Mucosa of gallbladder (tissue), 1 donor: Measurements from ENCODE around the gene ABHD13. TPM values are rescaled to one million over a fixed set of nuclear protein-coding genes. Genes with fewer than 3 reads are reported as not detected.
A peak's percentile ranks its signal among the peaks of the same experiment; 100 is the strongest.
"Not testable (repeated sequence)": the region's sequence is repeated elsewhere in the genome, so short reads cannot be mapped to it uniquely, and the experiment has no call there.

Experiments
- DNase-seq: peaks from one replicate; pipeline ENCODE4 v3.0.0-alpha.2; 2020; ENCODE audit warnings: low spot score
- total RNA-seq: library from RNA; stranded (reverse); gene quantifications from one replicate; pipeline ENCODE4 v1.2.1, GENCODE V29; 2021
- donor health status: DM: no; HTN: no; CAD: no.

The ABHD13 gene
- 8.7 TPM for total RNA-seq

DNA sequence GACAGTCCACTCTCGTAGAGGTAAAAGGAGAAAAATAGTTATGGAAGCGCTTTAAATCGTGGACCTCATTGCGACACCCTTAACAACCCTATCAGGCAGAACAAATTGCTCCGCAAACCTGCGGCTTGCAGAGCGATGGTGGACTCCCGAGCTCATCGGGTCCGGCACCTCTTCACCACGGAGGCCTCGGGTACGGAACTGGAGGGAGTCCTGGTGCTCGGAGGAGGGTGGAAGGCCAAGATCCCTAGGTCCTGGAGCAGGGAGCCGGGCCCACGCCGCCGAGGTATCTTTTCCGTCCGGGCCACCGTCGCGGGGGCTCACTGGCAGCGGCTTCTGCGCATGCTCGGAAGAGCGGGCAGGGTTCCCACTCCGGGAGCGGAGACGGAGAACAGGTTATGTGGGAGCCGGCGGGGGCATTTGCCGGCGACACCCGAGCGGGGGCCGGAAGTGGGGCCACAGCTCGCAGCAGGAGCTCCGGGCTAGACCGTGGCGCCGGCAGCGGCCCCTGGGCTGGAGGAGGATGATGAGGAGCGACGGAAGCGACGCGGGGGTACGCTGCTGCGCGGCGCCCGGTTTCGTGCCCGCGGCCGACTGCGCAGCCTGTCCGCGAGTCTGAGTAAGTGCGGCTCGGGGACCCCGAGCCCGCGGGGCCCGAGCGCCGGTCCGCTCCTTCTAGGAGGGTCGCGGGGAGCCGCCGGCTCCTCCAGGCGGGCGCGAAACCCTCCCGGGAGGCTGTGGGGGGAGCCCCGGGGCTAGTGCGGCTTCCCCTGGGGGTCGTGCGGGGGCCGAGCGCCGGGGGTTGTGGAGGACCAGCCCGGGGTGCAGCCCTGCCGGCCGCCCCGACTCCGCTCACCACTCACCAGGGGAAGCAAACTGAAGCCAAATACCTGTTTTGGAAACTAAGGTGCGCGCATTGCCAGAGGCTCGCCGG, at the start of gene ABHD13:
ABHD13 (plus strand) TSS at position 349 of the 931 bp plus-strand sequence. CDS start 10,827 bp downstream, outside the sequence.
- DNase-seq = peak; percentile 90

DNA sequence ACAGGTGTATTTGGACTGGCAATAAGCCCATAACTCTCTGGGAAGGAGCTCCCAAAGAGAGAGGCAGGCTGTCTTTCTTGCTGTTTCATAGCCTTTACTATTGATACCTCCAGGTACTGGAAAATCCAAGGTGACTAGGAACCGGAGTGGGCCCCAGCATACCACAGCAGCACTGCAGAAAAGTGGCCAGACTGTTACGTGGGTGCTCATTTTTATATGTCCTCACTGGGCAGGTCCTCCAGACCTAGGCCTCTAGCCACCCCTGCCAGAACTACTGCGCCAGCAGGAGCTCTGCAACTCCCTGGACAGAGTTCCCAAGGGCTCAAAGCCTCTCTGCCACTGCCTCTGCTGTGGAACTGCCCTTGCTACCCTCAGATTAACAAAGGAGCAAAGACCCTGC, 49.3 kb upstream of the ABHD13 start:
- no peak for DNase-seq

DNA sequence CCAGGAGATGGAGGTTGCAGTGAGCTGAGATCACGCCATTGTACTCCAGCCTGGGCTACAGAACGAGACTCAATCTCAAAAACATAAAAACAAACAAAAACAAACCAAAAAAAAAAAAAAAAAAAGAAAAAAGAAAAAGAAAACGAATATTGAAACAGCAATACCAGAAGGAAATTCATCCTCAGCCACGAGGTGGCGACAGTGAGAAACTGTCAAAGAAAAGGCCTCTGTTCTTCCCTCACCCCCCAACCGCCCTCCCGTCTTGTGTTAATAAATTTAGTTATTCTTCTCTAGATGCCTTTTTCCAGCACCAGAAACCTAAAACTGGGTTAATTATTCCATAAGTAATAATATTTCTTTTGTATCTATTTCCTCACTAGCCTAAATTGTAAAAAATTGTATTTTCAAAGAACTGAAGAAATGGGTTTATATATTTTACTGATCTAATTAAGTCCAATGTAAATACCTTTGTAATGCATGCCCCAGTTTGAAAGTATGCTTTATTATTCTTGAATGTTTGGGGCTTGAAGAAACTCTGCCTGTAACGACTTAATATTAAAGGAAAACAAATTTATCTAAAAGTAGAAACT, 41.4 kb upstream of the ABHD13 start:
- no peak for DNase-seq

DNA sequence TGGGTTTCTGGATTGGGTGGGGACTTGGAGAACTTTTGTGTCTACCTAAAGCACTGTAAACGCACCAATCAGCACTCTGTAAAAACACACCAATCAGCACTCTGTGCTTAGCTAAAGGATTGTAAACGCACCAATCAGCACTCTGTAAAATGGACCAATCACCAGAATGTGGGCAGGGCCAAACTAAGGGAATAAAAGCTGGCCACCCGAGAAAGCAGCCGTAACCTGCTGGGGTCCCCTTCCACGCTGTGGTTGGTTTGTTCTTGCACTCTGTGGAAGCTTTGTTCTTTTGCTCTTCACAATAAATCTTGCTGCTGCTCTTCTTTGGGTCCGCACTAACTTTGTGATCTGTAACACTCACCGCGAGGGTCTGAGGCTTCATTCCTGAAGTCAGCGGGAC, 40.1 kb upstream of the ABHD13 start:
- no peak for DNase-seq

DNA sequence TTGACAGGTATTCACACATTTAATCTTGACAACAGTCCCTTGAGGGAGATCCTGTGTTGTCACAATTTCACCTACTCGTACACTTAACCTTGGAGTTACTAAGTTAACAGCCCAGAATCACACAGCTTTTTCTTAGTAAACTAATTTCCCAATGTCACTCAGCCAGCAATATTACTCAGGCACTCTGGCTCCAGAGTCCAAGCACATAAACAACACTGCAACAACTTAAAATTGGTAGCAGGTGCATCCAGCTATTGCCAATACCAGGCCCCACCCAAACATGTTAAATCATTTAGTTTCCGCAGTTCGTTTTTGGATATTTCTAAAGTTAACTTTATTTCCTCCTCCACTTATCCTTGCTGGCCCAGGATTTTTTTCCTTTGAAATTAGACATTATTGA, 35.5 kb upstream of the ABHD13 start:
- no peak for DNase-seq

DNA sequence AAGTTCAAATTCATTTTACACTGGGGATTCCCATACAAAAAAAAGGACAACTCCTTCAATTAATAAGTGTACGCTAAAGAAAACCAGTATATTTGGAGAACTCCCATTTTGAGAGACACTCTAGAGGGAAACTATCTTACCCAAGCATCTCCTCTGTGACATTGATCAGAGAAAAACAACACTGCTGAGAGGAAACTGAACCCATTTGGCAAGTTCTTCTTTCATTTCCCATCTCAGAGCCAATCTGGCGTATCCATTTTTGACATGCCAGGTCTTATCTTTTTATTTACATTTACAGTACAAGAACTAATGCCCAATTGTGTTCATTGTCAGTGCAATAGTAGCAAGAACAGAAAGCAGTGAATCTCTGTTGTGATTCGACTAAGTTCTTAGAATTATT, 33.0 kb upstream of the ABHD13 start:
- no peak for DNase-seq

DNA sequence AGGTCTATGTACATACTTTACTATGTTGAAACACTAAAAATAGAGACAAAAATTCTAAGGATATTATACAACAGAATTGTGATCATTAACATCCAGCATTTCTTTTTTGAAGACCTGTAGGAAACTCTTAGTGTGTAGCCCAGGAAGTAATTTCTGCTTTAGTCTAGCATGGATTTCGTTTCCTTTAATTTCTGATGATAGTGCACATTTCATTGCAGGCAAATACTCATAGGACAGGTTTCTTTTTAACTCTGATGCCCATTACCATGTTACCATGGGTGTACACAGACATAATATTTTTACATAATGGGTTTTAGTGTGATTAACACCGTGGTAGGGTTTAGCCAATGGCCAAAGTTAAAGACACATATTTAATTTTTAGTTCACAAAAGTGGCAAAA, 29.9 kb upstream of the ABHD13 start:
- DNase-seq = no peak

DNA sequence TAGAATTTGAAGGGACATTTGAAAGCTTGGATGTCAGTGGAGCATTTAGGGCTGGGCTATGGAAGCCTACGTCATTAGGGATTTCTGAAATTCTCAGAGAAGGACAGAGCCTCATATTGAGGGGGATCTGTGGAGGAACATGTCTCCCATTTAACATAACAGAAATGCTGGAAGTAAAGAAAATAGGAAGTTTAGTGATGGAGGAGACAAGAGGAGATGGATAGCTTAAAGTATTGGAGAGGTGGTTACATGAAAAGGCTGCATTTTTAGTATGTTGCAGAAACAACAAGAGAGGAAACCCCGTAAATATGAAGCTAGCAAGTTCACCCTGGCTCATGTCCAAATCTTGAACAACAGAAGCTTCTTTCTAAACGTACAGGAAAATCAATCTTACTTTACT, 27.3 kb upstream of the ABHD13 start:
- DNase-seq = no peak

DNA sequence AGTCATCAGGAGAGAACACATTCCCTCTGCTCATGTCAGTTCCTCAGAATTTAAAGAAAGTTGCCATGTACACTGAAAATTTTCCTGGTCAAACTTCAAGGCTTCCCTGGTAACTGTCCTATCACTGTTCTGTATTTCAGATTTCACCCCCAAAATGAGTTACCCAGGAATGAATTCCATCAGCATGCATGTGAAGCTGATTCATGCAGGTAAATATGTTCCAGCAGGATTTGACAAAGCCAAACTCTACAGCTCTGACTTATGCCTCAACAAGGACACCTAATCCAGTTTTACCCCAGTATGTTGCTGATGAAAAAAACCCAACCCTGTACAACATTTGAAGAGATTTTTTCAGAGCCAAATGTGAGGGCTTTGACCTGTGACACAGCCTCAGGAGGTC, 24.4 kb upstream of the ABHD13 start:
- DNase-seq = no peak

DNA sequence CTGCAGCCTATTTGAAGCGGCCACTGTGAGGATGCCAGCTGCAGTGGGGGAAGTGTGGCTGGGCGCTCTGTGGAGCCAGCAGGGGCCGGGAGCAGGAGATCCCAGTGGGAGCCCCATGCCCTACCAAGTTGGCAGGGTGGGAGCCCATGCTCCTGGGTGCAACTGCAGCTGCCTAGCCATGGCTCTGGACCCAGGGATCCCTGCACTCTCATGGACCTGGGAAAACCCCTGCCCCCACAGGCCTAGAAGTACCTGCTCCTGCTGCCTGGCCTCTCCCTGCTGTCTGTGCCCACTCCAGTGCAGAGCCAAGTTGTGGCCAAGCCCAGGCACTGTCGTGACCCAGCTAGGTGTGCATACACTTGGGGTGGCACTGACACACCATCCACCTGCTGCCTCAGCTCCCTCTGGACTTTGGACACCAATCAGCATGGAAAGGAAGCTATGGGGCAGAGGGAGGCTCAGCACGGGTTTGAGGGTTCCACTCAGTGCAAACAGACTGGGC, 23.7 kb upstream of the ABHD13 start:
- DNase-seq = no peak

DNA sequence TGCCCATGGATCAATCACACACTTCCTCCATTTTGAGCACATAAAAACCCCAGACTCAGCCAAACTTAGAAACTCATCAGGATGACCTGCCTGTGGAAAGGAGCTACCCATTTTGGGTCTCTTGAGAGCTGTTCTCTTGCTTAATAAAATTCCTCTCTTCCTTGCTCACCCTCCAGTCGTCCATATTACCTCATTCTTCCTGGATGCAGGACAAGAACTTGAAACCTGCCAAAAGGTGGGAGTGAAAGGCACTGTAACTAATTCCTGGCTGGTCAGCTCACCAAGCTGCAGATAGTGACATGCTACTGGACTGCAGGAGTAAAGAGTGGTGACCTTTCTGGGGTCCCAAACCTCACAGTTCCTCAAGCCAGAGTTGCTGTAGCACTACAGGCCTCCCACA, 23.0 kb upstream of the ABHD13 start:
- no peak for DNase-seq

DNA sequence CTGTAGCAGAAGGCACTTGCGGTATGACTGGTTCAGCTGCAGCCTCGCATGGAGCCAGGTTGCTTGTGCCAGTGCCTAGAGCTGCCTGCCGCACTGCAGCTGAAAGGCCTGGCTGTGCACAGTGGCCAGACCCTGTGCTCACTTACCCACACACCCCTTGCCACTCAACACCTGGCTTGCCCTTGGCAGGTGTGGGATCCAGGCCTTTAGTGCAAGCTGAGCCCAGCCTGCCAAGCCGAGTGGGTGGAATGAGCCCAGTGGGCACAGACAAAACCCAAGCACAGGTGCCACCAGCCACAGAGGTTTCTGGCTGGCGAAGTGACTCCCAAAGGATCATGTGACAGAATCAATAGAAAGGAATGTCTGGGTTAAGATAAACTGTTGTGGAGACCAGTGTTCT, 22.3 kb upstream of the ABHD13 start:
- DNase-seq = no peak

DNA sequence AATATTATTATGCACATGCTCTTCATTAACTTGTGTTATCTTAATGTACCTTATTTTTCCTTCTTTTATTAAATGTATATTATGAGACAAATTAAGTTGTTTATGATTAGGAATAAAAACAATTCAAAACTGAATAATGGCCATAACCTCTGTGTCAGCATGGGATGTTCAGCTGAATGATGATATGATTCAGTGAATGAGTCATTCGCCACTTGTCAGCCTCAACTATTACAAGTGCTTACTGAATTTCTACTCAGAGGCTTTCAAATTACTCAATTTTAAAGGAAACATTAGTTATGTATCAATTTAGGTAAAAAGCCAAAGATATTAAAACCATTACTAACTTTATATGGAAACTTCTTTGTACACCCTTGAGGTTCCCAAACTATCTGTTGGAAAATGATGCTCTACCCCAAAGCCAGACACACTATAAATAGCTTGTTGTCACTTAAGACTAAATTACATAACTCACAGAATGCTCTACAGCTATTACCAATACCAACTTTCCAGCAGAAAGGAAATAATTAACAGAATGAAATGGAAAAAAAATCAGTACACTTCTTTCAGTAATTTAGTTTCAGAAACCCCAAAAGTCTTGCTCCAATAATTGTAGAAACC, 17.3 kb upstream of the ABHD13 start:
- DNase-seq = no peak

DNA sequence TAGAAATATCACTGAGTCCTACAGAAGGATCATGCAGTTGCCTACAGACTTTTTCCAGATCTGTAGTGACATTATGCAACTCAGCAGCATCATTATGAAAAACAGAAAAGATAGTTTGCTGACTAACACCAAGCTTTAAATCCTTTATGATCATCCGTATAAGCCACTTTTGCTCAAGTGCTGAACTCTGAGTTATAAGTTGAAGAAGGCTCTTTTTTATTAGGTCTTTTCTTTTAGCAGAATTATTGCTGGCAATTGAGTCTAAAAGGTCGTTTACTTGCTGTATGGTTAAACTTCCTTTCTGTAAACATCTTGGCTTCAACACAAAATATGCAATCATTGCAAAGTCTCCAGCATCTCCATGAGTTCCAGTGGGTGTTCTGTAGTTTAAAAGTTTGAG, 7.6 kb upstream of the ABHD13 start:
- DNase-seq = no peak

DNA sequence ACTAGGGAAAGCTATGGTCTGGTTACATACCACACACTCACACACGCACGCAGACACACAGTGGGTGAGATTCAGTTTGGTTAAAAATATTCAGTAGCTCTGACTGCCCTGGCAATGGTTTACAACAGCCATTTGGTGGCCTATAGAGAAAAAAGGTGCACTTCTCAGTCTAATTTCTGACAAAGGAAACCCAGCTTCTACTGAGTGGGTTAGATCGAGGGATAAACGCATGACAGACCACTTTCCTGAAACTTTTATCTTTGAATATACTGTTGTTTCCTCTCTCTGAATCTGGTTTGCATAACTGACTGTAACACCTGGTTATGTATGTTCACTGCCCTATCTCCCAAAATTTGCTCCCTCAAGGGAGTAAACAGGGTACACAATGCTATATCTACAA, 5.3 kb upstream of the ABHD13 start:
- no peak for DNase-seq

DNA sequence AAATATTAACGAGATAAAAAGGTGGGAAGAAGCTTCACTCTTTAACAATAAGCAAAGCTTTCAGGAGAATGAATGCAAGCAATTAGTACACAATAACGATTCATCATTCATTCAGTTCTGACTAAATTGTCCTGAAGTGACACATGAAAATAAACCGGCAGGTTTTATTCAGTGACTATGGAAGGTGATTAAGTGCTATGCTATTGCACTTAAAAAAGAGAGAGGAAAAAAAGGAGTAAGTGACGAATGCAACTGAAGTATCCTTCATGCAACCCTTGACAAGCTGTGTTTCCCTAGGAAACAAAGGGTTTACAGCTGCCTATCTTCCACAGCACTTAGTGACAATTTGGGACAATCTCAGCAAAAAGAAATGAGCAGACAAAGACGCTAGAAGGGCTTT, 4.2 kb upstream of the ABHD13 start:
- no peak for DNase-seq

DNA sequence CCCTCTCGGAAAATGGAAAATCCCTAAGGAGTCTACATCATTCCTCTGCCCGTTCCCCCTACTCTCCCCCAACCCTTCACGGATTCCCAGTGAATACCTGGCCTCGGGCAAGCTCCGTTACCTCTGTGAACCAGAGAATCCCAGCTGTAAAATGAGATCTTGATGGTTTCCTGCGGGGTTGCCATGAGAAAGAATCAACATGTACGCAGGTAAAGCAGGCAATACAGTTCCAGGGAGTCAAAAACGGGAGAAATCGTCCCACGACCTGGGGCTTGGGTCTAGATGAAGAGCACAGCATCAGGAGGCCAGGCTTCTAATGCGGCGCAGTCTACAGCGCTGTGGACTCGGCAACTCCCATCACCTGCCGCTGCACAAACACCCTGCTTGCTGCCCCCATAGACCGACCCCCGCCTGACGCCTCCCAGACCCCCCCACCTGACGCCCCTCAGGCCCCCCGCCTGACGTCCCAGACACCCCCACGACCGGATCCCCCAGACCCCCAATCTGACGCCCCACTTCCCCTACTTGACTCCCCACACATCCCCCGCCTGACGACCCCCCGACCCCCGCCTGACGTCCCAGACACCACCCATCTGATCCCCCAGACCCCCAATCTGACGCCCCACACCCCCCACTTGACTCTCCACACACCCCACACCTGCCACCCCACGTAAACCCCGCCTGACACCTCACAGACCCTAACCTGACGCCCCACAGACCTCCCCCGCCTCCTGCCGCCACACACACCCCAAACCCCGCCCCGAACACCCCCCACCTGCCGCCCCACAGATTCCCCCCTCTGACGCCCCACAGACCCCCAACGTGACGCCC, 3.5 kb upstream of the ABHD13 start:
- no peak for DNase-seq

DNA sequence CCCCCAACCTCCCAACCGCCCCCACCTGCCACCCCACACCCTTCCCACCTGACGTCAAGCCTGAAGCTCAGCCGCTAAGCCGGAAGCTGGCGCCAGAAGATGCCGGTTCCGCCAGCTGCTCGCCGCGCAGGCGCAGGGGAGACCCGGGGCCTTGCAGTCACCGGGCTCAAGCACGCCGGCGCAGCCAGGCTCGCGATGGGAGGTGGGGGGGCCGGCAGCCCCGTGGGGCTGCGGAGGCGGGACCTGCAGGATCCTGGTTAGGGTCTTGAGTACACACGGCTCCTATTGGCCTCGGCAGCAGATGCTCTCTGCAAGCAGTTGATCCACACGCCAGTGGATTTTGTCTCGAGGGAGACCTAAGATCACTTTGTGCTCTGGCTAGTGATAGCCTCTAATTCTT, 2.8 kb upstream of the ABHD13 start, which contains the start of gene LIG4:
LIG4 (minus strand) TSS at position 101 of the 400 bp plus-strand sequence. CDS start 4,268 bp downstream, outside the sequence.
- DNase-seq = peak; percentile 89

DNA sequence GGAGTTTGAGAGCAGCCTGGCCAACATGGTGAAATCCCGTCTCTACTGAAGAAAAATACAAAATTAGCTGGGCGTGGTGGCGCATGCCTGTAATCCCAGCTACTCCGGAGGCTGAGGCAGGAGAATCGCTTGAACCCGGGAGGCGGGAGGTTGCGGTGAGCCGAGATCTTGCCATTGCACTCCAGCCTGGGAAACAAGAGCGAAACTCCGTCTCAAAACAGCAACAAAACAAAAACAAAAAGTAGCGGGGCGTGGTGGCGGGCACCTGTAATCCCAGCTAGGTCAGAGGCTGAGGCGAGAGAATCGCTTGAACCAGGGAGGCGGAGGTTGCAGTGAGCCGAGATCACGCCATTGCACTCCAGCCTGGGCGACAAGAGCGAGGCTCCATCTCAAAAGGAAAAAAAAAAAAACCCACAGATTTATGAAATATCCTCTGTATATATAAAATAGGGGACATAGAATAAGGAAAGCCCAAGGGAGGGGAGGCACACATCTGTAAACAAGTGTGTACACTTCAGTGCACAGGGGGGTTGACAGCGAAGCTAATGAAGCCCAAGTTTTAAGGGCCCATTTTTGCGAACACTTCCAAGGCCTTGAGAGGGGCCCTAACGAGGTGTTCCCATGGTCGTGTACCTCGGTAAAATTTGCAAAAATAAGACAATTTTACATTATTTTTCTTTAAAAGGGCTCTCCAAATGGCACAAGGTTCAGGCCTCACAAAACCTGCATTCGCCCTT, 717 bp upstream of the ABHD13 start:
- DNase-seq = not testable (repeated sequence)

DNA sequence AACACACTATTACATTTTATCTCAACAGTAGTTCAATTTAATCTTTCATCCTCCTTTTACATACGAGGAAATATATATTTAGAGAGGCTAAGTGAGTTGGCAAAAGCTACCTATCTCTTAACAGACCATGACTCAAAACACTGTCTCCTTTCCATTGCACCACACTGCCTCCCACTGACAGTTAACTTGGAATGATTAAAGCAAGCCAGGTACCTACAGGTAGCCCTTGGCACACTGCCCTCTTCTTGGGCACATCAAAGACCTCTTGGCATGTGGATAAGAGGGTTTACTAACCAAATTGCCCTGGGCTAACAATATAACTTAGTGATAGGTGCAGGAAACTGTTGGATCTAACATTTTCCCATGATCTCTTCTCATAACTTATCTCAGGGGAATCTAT, 1.8 kb downstream of the ABHD13 start:
- DNase-seq = no peak
